T-helper 1 cell (primary cell): Measurements from ENCODE around the gene FSCN2.

Experiments used
- DNase-seq, 5 donors: peaks; one replicate each; pipeline ENCODE4 v3.0.0-alpha.2; 2012 to 2020

The FSCN2 gene

DNA sequence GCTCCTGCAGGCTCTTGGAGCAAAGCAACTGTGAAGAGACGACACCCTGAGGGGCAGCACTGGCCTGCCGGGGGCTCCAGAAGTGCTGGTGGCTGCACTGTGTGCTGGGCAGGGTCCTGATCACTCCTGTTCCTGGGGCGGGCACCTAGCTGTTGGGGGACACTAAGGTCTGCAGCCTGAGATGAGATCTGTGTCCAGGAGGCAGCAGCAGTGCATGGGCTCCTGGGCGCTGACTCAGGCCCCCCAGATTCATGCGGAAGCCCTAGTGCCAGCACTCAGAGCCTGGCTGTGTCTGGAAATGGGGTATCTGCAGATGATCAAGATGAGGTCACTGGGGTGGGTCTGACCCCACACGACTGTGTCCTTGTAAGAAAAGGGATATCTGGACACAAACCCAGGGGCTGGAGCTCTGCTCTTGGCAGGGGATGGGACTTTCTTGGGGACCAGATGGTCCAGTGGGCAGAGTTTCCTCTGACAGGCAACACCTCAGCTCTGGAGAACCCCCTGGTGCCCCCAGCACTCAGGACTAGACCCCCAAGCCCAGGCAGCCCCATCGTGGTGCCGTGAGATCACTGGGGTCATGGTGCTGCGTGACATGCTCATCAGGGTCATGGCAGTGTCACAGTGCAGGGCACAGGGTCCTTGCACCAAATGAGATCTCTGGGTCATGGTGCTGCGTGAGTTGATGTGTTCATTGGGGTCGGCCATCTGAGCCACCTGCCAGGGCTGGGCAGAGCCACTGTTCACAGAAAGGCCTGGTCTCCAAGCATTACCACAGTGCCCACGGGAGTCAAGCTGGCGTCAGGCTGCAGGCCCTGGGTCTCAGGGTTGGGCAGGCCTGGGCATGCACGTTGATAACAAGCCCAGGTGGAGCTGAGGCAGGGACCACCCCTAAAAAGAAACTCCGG lies 14.5 kb downstream of the FSCN2 start:
- DNase-seq, result no peak

DNA sequence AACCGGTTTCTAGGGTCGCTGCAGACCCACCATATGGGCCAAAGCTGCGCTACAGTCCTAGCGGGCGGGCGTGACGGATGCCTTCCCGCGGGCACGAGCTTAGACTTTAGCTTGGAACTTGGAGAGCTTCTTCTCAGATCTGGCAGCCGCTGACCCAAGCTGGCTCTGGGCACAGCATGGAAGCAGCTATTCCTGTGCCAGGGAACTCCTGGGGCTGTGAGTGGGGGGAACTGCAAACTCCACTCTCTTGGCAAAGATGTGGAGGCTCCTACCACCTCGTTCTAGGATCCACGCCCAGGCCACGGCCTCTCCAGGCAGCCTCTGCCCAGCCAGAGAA lies 15.1 kb downstream of the FSCN2 start:
- no peak for DNase-seq

DNA sequence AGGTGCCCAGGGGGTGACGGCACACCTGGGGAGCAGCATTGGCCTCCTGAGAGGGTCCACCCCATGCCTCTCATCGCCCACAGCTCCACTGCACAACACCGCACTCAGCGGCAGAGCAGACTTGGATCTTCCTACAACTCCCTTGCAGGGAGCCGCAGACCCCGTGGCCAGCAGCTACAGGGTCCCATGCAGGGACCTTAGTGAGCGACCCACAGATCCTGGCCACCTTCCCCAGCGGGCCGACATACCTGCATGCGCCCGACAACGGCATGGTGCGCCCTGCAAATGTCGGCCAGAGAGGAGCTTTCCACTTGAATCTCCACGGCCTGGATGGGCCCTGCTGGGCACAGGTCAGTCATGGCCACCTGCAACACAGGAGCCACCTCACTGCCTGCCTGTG lies 15.6 kb downstream of the FSCN2 start:
- no peak for DNase-seq

DNA sequence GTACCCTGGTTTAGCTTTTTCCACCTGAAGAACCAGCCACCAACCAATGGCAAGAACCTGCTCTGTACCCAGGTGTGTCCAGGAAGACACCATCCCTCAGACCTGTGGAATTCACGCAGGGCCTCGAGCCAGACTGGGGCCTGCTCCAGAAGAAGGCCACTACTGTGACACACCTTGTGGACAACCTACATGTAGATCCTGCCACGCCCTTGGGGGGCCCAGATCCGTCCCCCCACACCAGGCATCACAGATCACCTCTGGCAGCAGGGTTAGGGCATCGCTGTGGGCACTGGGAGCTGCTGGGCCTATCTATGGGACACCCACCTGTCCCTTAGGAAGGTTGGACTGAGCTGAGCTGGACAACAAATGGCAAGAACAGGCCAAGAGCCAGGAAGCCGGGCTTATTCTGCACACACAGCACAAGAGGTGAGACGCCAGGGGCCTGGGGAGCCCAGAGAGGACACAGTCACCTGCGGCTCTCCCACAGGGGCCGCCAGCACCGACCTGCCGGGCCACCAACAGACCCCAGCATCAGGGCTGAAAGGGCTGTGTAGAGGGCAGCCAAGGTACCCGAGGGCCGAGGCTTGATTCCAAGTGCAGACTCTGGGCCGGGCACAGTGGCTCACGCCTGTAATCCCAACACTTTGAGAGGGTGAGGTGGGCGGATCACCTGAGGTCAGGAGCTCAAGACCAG lies 16.3 kb downstream of the FSCN2 start:
- peak in 1 of 5 donors; percentile 11 for DNase-seq

DNA sequence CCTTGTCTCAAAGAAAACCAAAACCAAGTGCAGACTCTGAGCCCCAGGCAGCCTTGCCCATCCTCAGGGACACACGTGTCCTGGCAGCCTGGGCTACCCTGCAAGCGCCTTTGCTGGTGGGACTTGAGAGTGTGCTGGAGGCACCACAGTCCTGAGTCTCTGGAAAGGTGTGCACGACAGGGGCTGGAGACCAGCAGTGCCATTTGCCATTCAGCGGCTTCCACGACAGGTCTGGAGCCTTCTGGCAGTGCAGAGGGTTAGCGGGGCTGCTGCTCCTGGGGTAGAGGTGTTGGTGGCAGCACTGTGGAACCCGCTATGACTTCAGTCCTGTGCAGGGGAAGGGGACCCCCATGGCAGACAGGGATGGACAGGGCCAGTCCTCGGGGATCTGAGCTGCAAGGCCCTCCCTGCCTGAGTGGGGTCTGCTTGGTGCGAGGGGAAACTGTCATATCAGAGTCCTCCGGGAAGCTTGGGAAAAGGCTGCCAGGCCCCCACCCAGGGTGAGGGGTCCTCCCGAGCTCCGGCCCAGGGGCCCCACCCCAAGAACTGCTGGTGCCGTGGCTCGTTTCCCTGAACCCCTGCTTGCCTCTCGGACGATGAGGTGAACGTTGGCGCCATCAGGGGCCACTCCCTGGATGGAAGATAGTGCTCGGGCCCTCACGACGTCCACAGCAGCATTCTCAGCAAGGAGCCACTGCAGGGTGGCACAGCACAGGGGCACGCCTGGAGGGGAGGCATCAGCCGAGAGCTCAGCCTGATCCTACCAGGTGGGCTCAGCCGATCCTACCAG lies 17.2 kb downstream of the FSCN2 start:
- DNase-seq, result peak in 1 of 5 donors; percentile 10

DNA sequence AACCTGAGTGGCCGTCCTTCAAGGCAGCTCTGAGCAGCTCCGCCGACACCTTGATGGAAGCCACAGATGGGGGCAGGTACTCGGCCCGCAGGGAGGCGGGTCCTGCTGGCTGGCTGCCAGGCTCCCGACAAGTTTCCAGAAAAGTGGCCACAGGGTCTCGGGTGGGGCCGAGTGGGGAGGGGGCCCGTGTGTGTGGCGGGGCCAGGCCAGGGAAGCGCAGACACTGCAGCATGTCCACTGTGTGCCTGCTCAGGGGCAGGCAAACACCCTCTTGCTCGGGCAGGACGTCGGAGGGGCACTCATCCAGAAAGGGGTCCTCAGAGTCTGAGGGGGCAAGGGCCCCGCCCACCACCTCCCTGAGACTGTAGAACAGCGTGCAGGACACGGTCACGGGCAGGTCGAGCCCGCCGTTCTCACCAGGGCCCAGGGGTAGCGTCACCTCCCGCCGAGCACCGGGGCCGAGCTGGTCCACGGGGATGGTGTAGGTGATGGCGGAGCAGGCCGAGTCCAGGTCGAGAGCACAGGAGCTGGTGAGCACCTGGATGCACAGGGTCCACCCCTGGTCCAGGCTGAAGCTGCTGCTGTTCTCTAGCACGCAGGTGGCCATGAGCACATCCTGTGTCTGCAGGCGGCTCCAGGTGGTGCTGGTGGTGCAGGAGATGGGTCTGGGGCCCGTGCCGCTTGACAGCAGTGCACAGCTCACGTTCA lies 18.9 kb downstream of the FSCN2 start:
- no peak for DNase-seq

DNA sequence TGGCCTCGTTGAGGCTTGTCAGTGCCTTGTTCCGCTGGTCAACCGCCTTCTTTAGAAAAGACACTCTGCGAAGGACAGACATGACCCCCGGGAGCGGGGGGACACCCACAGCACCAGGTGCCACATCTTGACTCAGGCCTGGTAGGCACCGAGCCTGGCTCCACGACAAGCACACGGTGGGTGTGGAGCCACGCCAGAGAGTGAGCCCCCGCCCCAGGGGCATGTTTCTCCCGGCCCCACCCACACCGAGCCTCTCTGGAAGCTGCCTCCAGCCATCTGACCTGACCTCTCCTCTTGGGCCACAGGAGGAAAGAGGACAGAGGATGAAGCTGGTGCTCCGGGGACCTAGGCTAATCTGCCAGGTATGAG lies 19.4 kb downstream of the FSCN2 start:
- DNase-seq, result no peak

DNA sequence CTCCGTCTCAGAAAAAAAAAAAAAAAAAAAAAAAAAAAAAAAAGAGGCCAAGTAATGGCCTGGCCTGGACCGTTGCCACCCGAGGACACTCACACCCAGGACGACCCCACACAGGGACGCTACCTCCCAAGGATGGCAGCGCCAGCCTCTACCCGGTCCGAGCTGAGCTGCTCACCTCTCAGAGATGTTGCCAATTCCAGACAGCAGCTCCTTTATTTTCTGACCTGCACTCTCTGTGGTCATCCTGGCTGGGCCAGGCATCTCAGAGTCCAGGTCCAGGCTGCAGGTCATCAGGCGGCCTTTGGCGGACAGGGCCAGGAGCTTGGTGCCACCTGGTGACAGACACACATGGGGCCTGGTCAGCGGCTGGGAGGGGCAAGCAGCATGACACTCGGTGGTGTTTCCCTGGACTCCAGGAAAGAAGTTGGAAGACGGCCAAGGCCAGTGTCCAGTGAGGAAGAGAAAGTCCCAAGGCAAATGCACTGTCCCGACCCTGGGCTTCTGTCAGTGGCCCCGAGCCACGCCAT lies 20.9 kb downstream of the FSCN2 start:
- no peak for DNase-seq

DNA sequence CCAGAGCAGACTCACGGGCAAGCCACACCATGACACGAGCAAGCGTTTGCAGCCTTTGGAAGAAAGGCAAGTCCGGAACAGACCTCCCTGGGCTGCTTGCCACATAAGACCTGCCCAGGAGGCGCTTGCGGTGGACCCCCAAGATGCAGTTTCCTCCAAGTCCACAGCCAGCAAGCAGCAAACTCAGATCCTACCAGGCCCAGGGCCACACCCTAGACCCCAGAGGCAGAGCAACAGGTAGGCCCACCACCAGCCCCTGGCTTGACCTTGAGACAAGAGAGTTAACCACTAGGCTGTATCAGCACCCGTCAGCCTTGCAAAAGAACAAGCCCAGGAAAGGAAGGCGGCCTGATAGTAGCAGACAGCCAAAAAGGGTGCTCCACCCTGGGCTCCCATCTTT lies 21.6 kb downstream of the FSCN2 start:
- DNase-seq, result no peak

DNA sequence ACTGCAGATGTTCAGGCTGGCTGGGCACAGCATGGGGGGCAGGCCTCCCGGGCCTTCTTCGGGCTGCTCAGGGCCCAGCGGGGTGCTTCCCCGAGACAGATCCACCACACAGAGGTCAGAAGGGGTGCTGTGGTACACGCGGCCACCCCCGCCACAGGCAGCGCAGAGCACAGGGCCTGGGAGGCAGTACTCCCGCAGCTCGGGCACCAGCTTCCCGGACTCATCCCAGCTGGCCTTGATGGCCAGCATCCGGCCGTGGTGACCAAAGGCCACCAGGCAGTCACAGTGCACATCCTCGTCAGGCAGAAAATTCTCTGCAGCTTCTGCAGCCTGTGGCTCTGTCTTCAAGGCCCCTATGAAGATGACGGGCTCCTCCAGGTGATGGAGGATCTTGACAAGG lies 22.1 kb downstream of the FSCN2 start:
- no peak for DNase-seq

DNA sequence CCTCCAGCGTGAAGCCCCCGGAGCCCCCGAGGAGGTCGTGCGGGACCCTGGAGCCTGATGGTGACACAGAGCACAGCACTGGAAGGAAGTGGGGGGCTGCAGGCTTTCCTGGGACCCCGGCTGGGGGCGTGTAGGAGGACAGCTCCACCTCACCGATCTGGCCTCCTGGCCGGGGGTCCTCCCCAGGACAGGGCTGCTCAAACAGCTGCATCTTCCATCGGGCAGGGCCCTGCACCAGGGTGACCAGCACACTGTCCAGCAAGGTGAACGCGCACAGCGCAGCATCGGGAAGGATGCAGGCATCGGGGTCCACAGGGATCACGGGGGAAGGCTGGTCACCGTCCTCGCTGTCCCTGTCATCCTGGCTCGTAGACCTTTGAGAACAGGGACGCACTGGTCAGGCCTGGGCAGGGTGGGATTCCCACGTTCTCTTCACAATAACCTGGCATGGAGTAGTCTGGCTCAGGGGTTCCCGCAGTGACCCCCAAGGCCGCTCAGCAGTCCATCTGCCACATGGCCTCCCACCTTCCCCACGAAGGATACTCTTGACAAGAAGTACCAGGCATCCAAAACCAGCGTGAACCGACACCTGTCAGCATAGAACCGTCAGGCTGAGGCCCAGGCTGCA lies 22.8 kb downstream of the FSCN2 start:
- DNase-seq, result no peak

DNA sequence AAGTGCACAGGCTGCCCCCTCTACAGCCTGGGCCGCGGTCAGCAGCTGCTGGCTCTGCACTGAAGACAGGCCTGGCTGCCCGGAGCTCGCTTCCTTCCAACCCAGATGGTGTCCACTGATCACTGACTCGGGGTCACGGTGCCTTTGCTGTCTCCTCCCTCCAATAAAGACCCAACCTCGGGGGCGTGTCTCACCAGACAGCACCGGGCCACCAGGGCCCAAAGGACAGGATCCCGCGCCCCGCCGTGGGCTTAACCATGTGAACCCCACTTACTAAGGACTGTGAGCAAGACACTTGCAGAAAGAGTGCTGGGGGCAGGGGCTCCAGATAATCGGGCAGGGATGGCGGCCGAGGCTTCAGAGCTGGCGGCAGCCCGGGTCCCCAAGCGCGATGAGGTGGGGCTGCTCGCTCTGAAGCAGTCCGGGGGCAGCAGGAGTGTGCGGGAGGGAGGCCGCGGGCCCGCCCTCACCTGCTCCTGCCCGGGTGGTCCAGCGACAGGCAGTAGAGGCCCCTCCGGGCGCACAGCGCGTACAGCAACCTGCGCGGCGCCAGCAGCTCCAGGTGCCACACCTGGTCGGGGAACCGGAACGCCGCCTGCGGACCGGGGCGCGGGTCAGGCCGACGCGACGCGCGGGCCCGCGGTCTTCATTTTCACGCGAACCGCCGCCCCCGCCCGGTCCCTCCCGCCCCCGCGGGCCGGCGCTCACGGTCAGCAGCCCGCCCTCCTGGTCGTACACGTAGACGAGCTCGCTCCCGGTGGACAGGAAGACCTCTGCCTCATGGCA lies 23.5 kb downstream of the FSCN2 start:
- DNase-seq, result no peak

DNA sequence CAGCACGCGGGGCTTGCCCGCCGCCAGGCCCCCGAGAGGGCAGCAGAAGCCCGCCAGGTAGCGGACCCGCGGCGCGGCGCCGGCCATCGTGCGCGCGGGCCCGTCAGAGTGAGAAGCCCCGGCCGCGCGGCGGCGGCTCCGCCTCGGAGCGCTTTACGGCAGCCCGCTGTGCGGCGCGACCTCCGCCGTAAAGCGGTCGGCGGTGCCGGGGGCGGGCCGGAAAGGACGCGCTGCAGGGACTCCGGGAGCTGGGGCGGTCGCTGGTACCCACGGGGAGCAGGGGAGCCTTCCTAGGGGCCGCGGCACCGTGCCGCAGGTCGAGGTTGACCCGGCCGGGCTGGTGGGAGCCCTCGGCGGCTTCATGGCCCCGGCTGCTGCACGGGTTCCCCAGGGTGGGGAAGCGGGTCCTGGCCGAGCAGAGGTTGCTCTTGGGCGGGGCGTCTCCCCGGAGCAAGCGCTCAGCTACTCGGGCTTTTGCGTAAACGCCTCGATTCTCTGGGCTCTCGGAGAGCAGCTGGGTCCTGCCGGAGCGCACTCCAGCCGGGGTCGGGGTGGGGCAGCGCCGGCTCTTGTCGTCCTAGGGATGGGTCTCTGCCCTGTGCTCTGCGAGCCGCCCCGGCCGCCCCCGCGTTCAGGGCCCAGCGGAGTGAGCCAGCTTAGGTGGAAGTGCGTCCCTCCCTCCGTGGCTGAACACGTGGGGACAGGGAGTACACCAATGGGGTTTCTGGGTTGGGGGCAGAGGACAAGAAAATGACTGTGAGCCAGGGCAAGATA lies 24.3 kb downstream of the FSCN2 start, which contains the start of gene FAAP100:
Gene FAAP100, minus strand, starts transcription at position 110 of the 774 bp plus-strand sequence. Its CDS starts 23 bp downstream, at position 87.
- peak; percentile 63 to 85 (median 71) for DNase-seq

DNA sequence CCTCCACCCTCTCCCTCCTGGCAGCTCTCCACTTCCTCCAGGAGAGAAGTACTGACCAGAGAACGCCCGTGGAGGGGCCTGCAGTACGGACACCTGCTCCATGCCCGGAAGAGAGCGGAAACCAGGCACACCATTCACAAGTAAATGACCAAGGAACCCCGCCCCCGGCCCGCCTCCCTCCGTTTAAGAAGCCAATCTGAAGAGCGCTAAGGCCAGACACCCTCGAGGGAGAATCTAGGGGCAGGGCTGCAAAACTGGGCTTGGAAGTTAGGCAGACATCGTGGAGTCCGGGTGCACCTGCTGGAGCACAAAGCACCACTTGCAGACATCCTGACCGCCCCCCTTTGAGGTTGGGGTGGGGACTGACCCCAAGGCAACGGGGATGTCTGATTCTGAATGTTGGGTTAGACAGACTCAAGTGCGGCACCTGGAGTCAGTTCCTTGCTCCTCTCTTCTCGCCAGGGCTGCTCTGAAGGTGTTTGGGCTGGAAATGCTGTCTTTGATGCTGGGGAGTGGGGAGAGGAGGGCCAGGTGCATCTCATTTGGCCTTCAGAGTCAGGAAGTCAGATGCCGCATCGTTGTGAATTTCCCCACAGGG lies 24.9 kb downstream of the FSCN2 start:
- DNase-seq, result peak; percentile 62 to 86 (median 70)

DNA sequence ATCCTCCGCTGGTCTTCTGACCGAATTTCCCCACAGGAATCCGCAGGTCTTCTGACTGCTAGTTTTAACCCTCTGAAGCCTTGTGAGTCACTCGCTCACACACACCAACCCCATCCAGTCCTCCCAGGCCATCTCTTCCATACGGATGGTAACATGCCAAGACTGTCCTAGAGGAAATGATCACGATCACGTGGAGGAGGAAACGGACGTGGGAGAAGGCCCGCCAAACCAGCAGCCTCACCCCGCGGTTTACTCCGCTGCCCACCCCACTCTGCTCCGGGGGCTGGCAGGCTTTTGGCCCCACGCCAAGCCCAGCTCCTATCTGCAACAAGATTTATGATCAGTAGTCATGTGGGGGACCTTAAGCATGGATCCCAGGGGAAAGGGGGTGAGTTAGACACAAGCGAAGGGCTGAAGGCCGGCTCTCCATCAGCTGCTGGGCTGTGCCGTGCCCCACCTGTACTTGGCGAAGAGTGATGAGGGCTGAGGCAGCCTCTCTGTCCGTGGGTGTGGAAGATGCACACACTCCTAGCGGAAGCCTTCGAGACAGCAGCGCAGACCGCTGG lies 25.5 kb downstream of the FSCN2 start:
- peak in 1 of 5 donors; percentile 8 for DNase-seq

DNA sequence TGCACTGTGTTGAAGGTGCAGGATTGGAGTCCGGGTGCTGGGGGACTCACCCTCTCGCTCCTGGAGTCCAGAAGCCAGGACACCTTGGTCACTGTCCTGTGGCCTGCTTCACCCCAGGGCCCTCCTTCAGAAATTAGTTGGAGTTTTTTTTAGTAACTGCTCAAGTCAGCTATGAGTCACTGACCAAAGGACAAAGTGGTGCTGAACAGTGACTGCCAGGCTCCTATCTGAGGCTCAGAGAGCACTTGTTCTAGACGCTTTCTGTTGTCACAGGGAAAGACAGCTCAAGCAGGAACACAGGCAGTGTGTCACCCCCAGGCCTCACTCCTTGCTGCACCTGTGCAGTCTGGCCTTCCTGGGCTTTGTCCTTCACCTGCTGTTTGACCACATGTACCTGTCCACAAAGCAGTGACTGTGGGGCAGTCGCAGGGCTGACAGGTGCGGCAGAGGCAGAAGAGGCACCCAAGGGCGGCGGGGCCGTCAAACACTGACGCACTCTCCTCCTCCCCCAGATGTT lies 28.1 kb downstream of the FSCN2 start:
- no peak for DNase-seq

DNA sequence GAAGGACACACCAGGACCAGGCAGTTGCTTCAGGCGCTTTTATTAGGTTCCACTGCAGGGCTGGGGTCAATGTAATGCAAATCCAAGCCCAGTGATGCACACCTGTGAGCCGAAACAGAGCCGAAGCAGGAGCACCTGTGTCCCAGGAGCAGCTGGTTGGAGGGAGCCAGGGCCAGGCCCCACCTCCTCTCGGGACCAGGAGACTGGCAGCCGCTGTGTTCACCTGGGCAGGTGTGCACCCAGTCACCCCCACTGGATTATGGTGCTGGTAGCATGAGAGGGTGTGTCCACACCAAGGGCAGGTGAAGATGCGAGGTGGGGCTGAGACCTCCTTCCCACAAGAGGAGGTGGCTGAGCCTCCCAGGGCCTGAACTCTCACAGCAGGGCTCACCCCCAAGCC lies 28.7 kb downstream of the FSCN2 start:
- no peak for DNase-seq

DNA sequence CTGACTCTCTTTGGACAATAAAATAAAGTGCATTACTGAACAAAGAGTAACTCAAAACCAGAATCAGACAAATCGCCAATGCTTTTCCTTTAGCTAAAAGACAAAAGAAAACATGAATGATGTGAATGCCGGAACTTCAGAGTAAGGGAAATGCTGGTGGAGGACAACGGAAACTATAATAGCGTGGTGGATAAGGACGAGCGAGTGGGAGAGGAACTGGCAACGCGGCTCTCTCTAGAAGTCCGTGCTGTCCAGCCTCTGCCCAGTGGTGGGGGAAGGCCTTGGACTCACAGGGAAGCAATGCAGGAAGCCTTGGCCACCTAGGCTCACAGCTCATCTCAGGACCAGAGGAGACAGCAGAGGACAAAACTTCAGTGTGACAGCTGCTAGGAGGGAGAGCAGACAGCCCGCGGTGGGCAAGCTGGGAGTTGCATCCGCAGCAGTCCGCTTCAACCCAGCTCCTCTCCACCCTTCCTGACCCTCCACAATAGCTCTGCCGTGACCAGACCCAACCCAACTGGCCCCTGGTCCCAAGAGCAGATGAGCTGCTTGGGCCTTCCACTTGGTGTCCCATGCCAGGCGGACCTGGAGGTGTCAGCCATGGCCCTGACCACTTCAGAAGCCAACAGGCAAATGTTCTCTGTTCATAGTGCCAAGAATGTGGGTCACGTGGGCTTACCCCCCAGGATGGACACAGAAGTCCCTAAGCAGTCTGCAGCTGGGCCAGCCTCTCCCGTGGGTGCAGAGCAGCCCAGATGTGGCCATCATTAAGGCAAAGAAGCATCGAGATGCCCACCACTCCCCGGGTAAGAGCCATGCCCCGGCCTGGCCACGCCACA lies 29.3 kb downstream of the FSCN2 start:
- no peak for DNase-seq
